SK-N-SH (cell line): ENCODE data around the gene CHST9. TPM values are rescaled to one million over a fixed set of nuclear protein-coding genes. Genes with fewer than 3 reads are reported as not detected.

Source experiments
- CTCF ChIA-PET: fragments of 300-600, 350-600 bp; formaldehyde crosslinking; extraction: SDS; loops from one replicate; lab custom pipeline; 2021; lab: Yijun Ruan, JAX
- POLR2A ChIA-PET: fragments of 350-600 bp; sonication (Branson Sonifier 250); formaldehyde crosslinking; extraction: SDS; loops from one replicate; lab custom pipeline; 2020; ENCODE audit warnings: antibody characterized with exemption, inconsistent platforms; lab: Yijun Ruan, JAX
- DNase-seq: peaks from one replicate; pipeline ENCODE4 v3.0.0; 2012
- H2AFZ ChIP-seq: fragments of 200-600 bp; sonication (generic); 2 replicates; pipeline ENCODE4 v1.8.1; 2016; ENCODE audit warnings: antibody characterized with exemption, mild to moderate bottlenecking, low read depth
- H3F3A ChIP-seq: fragments of 200-600 bp; sonication (generic); replicated peaks from 2 replicates; pipeline ENCODE3; 2016; ENCODE audit warnings: antibody characterized with exemption, mild to moderate bottlenecking; ENCODE audit not compliant: insufficient read depth
- H3K27ac ChIP-seq, 2 experiments: fragments of 200-500 bp in 1 of 2; fragments of 200-600 bp in 1 of 2; sonication (Bioruptor generic) in 1 of 2; sonication (generic), shearing (Covaris generic) in 1 of 2; 2 replicates each; pipeline versions ENCODE4 v1.5.1 to v1.6.1; 2014 to 2016; ENCODE audit warnings: low read depth in 2 of 2, inconsistent platforms in 1 of 2, low read length in 1 of 2, mild to moderate bottlenecking in 1 of 2, mixed read lengths in 1 of 2
- H3K27me3 ChIP-seq: fragments of 200-600 bp; sonication (generic), shearing (Covaris generic); 2 replicates; pipeline ENCODE4 v1.6.1; 2016; ENCODE audit warnings: mixed run types; ENCODE audit not compliant: insufficient read depth
- H3K36me3 ChIP-seq, 2 experiments: fragments of 200-500 bp in 1 of 2; fragments of 200-600 bp in 1 of 2; sonication (Bioruptor generic) in 1 of 2; sonication (generic) in 1 of 2; replicated peaks in 1 of 2; 2 replicates each; pipeline versions ENCODE3 to v1.5.1; 2014 to 2016; ENCODE audit warnings: low read length in 1 of 2, mild to moderate bottlenecking in 1 of 2; ENCODE audit not compliant: insufficient read depth in 2 of 2, control insufficient read depth in 1 of 2
- H3K4me1 ChIP-seq, 2 experiments: fragments of 200-500 bp in 1 of 2; fragments of 200-600 bp in 1 of 2; sonication (Bioruptor generic) in 1 of 2; sonication (generic), shearing (Covaris generic) in 1 of 2; 2 replicates each; pipeline versions ENCODE4 v1.5.1 to v1.6.1; 2014 to 2016; ENCODE audit warnings: low read depth in 1 of 2, low read length in 1 of 2, mixed run types in 1 of 2; ENCODE audit not compliant: insufficient read depth in 2 of 2, control insufficient read depth in 1 of 2
- H3K4me2 ChIP-seq: fragments of 200-600 bp; sonication (generic), shearing (Covaris generic); 2 replicates; pipeline ENCODE4 v1.6.1; 2017; ENCODE audit warnings: mixed run types
- H3K4me3 ChIP-seq, 2 experiments: fragments of 200-500 bp in 1 of 2; fragments of 200-600 bp in 1 of 2; sonication (Bioruptor generic) in 1 of 2; sonication (generic), shearing (Covaris generic) in 1 of 2; 2 replicates each; pipeline versions ENCODE4 v1.5.1 to v1.8.1; 2014 to 2016; ENCODE audit warnings: low read depth in 2 of 2, inconsistent platforms in 1 of 2, low read length in 1 of 2, mild to moderate bottlenecking in 1 of 2, mixed read lengths in 1 of 2, moderate library complexity in 1 of 2
- H3K79me2 ChIP-seq: fragments of 200-600 bp; sonication (generic); 2 replicates; pipeline ENCODE4 v1.8.1; 2017; ENCODE audit warnings: mild to moderate bottlenecking; ENCODE audit not compliant: insufficient read depth
- H3K9ac ChIP-seq: fragments of 200-600 bp; sonication (generic); 2 replicates; pipeline ENCODE4 v1.6.1; 2017; ENCODE audit warnings: mixed run types
- H3K9me2 ChIP-seq: fragments of 200-600 bp; sonication (generic); 2 replicates; pipeline ENCODE4 v1.6.1; 2017; ENCODE audit warnings: mixed run types
- H3K9me3 ChIP-seq: fragments of 200-600 bp; sonication (generic); 2 replicates; pipeline ENCODE4 v1.6.1; 2017; ENCODE audit warnings: mixed run types, mild to moderate bottlenecking, moderate library complexity
- H4K20me1 ChIP-seq: fragments of 200-600 bp; sonication (generic); 2 replicates; pipeline ENCODE4 v1.6.1; 2017; ENCODE audit warnings: mild to moderate bottlenecking, mixed run types; ENCODE audit not compliant: insufficient read depth
- ELF1 ChIP-seq: IDR thresholded peaks from 2 replicates; pipeline ENCODE4 v1.4.0; 2012
- FOSL2 ChIP-seq: IDR thresholded peaks from 2 replicates; pipeline ENCODE4 v1.4.0; 2012; ENCODE audit warnings: low read depth, mild to moderate bottlenecking, moderate library complexity, borderline replicate concordance
- GABPA ChIP-seq: IDR thresholded peaks from 2 replicates; pipeline ENCODE4 v1.4.0; 2012; ENCODE audit warnings: low read depth, mild to moderate bottlenecking
- GATA2 ChIP-seq: sonication (generic); formaldehyde crosslinking; IDR thresholded peaks from 2 replicates; pipeline ENCODE4 v1.5.0; 2020; ENCODE audit warnings: mild to moderate bottlenecking, missing genetic modification reagents
- NRF1 ChIP-seq: IDR thresholded peaks from 2 replicates; pipeline ENCODE4 v1.6.1; 2012; ENCODE audit warnings: low read depth, mild to moderate bottlenecking, low read length
- POLR2AphosphoS5 ChIP-seq: IDR thresholded peaks from 2 replicates; pipeline ENCODE4 v1.6.1; 2012; ENCODE audit warnings: low read depth, low read length
- RCOR1 ChIP-seq: fragments of 150-350 bp; IDR thresholded peaks from 2 replicates; pipeline ENCODE4 v1.6.1; 2017; ENCODE audit warnings: antibody characterized with exemption, low read length
- REST ChIP-seq: IDR thresholded peaks from 2 replicates; pipeline ENCODE4 v1.6.1; 2012; ENCODE audit warnings: mild to moderate bottlenecking, low read depth, low read length, moderate library complexity
- TAF1 ChIP-seq: IDR thresholded peaks from 2 replicates; pipeline ENCODE4 v1.6.1; 2012; ENCODE audit warnings: low read depth, mild to moderate bottlenecking, low read length, moderate library complexity, borderline replicate concordance
- TCF12 ChIP-seq: IDR thresholded peaks from 2 replicates; pipeline ENCODE4 v1.4.0; 2012
- TEAD4 ChIP-seq: IDR thresholded peaks from 2 replicates; pipeline ENCODE4 v1.4.0; 2012; ENCODE audit warnings: mild to moderate bottlenecking, borderline replicate concordance; ENCODE audit not compliant: insufficient read depth
- YY1 ChIP-seq: IDR thresholded peaks from 2 replicates; pipeline ENCODE4 v1.4.0; 2012; ENCODE audit warnings: low read depth, mild to moderate bottlenecking
- WGBS: methylation state at CpG from one replicate; pipeline ENCODE4 v1.1.6; 2017; ENCODE audit warnings: low lambda C conversion rate; 5-methylcytosine and 5-hydroxymethylcytosine counted together
- polyA plus RNA-seq, 3 experiments: library from polyadenylated mRNA; depleted of rRNA; stranded (reverse); fragments of >200 nt; gene quantifications; 2 replicates each; pipeline ENCODE4 v1.2.3, GENCODE V29; 2012
- TF ChIP-seq, protein P1 (sequence below): IDR thresholded peaks from 2 replicates; pipeline ENCODE4 v1.4.0; 2012; ENCODE audit warnings: low read depth, borderline replicate concordance
- TF ChIP-seq, protein P2 (sequence below): IDR thresholded peaks from 2 replicates; pipeline ENCODE4 v1.4.0; 2012; ENCODE audit warnings: low read depth, borderline replicate concordance

CHST9 gene
- polyA plus RNA-seq, 1 of the 3 experiments (the other 2 are of a cell fraction), result not detected

DNA sequence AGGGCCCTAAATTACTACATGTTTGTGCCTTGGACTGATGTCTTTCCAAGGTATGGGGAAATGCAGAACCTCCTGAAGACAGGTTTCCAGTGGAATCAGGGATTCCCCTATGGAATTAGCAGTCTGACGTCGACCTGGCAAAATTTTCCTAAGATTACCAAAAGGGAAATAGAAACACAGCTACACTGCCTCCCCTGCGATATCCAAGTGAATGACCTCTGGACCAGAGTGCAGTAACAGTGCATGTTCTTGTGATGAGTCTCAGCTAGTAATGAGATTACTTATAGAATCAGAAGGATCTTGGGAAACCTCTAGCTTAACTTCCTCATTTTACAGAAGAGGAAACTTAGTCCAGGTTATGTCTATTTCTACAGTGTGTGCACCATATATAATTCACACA, 21.3 kb upstream of the CHST9 start (continued):
- TF ChIP-seq NRF1, result no peak
- no peak for TF ChIP-seq FOSL2

DNA sequence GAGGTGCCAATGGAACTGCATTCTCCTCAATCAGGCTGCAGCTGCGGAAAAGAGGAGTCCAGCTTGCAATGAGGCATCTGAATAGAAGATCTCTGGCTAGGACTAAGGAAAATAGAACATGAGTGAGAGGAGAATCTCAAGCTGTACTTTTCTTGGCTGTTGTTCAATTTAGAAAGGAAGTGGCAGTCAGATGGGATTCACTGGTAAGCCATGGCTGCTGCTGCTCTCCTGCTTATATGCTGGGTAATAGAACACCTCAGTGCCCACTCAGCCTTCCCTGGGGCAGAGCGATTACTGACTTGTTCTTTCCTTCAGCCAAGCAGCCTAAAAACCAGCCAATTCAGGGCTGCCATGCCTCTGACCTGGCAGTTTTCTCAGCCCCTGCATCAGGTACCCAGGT, 17.6 kb upstream of the CHST9 start:
- peaks cover 0 to 2% of the 10 kb centered on the region in 2 experiments; a peak in 1 of 4 replicates for H3K4me1 ChIP-seq
- H3K4me2 ChIP-seq, result no peak overlapping the region
- TF ChIP-seq TEAD4 (no peak), GABPA (no peak), POLR2AphosphoS5 (no peak), NRF1 (no peak), GATA2 (CRISPR knock-in tag) (no peak), RCOR1 (no peak), YY1 (no peak)
- H3K79me2 ChIP-seq, result no peaks in the 10 kb centered on the region
- 50% methylated on average over 1 of the region's 2 CpGs for WGBS
- ChIA-PET CTCF (no interaction called here), POLR2A (no interaction called here)
- no peaks in the 10 kb centered on the region for H3K36me3 ChIP-seq
- no peak overlapping the region for H3K9ac ChIP-seq
- no peaks in the 10 kb centered on the region for H3F3A ChIP-seq
- no peak overlapping the region for H3K4me3 ChIP-seq
- H2AFZ ChIP-seq, result no peak overlapping the region
- DNase-seq, result no peak
- H3K9me3 ChIP-seq, result no peaks in the 10 kb centered on the region
- H3K9me2 ChIP-seq, result no peaks in the 10 kb centered on the region
- H3K27ac ChIP-seq, result no peak overlapping the region
- H3K27me3 ChIP-seq, result no peaks in the 10 kb centered on the region
- H4K20me1 ChIP-seq, result no peaks in the 10 kb centered on the region

DNA sequence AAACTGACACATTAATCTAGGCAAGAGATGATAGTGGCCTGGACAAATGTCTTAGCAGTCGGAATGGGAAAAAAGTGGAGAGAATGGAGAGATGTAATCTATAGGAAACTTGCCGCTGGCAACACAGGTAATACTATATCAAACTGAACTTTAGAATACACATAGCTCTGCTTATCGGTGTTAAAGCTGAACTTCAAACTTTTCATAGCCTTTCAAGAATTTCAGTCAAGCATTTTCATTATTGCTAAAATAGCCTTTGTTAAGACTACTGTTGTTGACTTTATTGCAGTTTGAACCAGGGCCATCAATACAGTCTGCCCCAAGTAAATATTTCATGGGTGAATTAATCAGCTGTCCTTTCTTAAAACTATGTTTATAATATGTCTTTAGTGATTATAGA, 12.9 kb upstream of the CHST9 start:
- ChIA-PET POLR2A (no interaction called here), CTCF (no interaction called here)
- WGBS, result 59% methylated on average over 3 of the region's 3 CpGs

More for the DNA sequence above, 12.9 kb upstream of the CHST9 start:
- TF ChIP-seq YY1 (no peak), POLR2AphosphoS5 (no peak), FOSL2 (no peak), RCOR1 (no peak), TCF12 (no peak), ELF1 (no peak), REST (no peak), TAF1 (no peak)
- TF ChIP-seq, protein P1, sequence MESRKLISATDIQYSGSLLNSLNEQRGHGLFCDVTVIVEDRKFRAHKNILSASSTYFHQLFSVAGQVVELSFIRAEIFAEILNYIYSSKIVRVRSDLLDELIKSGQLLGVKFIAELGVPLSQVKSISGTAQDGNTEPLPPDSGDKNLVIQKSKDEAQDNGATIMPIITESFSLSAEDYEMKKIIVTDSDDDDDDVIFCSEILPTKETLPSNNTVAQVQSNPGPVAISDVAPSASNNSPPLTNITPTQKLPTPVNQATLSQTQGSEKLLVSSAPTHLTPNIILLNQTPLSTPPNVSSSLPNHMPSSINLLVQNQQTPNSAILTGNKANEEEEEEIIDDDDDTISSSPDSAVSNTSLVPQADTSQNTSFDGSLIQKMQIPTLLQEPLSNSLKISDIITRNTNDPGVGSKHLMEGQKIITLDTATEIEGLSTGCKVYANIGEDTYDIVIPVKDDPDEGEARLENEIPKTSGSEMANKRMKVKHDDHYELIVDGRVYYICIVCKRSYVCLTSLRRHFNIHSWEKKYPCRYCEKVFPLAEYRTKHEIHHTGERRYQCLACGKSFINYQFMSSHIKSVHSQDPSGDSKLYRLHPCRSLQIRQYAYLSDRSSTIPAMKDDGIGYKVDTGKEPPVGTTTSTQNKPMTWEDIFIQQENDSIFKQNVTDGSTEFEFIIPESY, result no peak
- TF ChIP-seq, protein P2, sequence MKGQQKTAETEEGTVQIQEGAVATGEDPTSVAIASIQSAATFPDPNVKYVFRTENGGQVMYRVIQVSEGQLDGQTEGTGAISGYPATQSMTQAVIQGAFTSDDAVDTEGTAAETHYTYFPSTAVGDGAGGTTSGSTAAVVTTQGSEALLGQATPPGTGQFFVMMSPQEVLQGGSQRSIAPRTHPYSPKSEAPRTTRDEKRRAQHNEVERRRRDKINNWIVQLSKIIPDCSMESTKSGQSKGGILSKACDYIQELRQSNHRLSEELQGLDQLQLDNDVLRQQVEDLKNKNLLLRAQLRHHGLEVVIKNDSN, result no peak
- Histone ChIP-seq H3K27me3 (no peaks in the 10 kb centered on the region), H3K27ac (no peak overlapping the region), H4K20me1 (no peaks in the 10 kb centered on the region), H3K4me3 (no peak overlapping the region), H2AFZ (no peak overlapping the region), H3K36me3 (no peaks in the 10 kb centered on the region), H3K4me1 (peaks cover 0 to 2% of the 10 kb centered on the region in 2 experiments; a peak in 1 of 4 replicates), H3K9me2 (no peaks in the 10 kb centered on the region), H3K9me3 (no peaks in the 10 kb centered on the region), H3K9ac (no peak overlapping the region), H3K4me2 (no peak overlapping the region), H3F3A (no peaks in the 10 kb centered on the region), H3K79me2 (no peaks in the 10 kb centered on the region)
- no peak for DNase-seq
